Thyroid gland (tissue), 4 donors: ENCODE measurements around the gene ZWILCH. TPM values are rescaled to one million over a fixed set of nuclear protein-coding genes. Genes with fewer than 3 reads are reported as not detected.

Source experiments
- DNase-seq, 2 donors: peaks; one replicate each; pipeline ENCODE4 v3.0.0-alpha.2; 2019
- H3K27ac ChIP-seq, 3 donors: fragments of 200-600 bp; sonication (generic); 1 replicate in 2 of 3; 2 replicates in 1 of 3; pipeline ENCODE4 v1.5.1; 2016 to 2019; ENCODE audit warnings: mild to moderate bottlenecking in 1 of 3, moderate library complexity in 1 of 3
- H3K27me3 ChIP-seq: fragments of 200-600 bp; sonication (generic); one replicate; pipeline ENCODE4 v1.5.1; 2019
- H3K36me3 ChIP-seq, 2 donors: fragments of 200-600 bp; sonication (generic); one replicate each; pipeline ENCODE4 v1.5.1; 2016 to 2019
- H3K4me1 ChIP-seq, 2 donors: fragments of 200-600 bp; sonication (generic); one replicate each; pipeline ENCODE4 v1.5.1; 2017 to 2019
- H3K4me3 ChIP-seq, 3 donors: fragments of 200-600 bp; sonication (generic); replicated peaks in 1 of 3; 1 replicate in 2 of 3; 2 replicates in 1 of 3; pipeline ENCODE4 v1.5.1; 2016; ENCODE audit warnings: mild to moderate bottlenecking in 1 of 3
- H3K9me3 ChIP-seq: fragments of 200-600 bp; sonication (generic); one replicate; pipeline ENCODE4 v1.5.1; 2017
- CTCF ChIP-seq, 6 experiments: fragments of 200-600 bp in 3 of 6; fragments of 450-650 bp in 3 of 6; sonication (generic) in 3 of 6; IDR thresholded peaks; one replicate each; pipeline ENCODE4 v1.5.1; 2016 to 2019; ENCODE audit warnings: antibody characterized with exemption in 6 of 6, mild to moderate bottlenecking in 2 of 6, inconsistent platforms in 1 of 6, moderate library complexity in 1 of 6
- POLR2A ChIP-seq, 2 donors: fragments of 450-650 bp; IDR thresholded peaks; one replicate each; pipeline ENCODE4 v1.6.1; 2017; ENCODE audit warnings: antibody characterized with exemption in 2 of 2, mild to moderate bottlenecking in 2 of 2, moderate library complexity in 1 of 2
- WGBS, 2 donors: methylation state at CpG; one replicate each; pipeline ENCODE4 v1.1.5; 2017; 5-methylcytosine and 5-hydroxymethylcytosine counted together
- intact Hi-C: fragments of 100-400 bp; cut with DNase I; formaldehyde crosslinking; loops from one replicate; pipeline ENCODE4 v1.15.1; 2023
- total RNA-seq, 4 donors: library from RNA; depleted of rRNA; stranded (reverse); fragments of >200 nt; gene quantifications; one replicate each; pipeline ENCODE4 v1.2.3, GENCODE V29; 2016

The ZWILCH gene
- total RNA-seq, 4 donors from 2014 or later: 3.8 to 6.4 (median 5.3) TPM

- H3K27ac ChIP-seq: no peak overlapping the region
- H3K9me3 ChIP-seq: no peaks in the 10 kb centered on the region
- TF ChIP-seq POLR2A (IDR thresholded peaks at IDR 0.05) (no peak), CTCF (IDR thresholded peaks at IDR 0.05) (no peak)
- intact Hi-C loops: no loop called here
- WGBS, 2 donors: 90 to 93% methylated on average over 11 to 12 of the region's 13 CpGs
- H3K27me3 ChIP-seq: no peaks in the 10 kb centered on the region
- H3K4me1 ChIP-seq: no peaks in the 10 kb centered on the region
- H3K36me3 ChIP-seq: no peaks in the 10 kb centered on the region
- no peak overlapping the region for H3K4me3 ChIP-seq
- DNase-seq: no peak
Observed at GRCh38 chr15:66563566-66564110, 58.5 kb downstream of the ZWILCH start.

- Histone ChIP-seq H3K9me3 (no peaks in the 10 kb centered on the region), H3K36me3 (no peaks in the 10 kb centered on the region), H3K4me3 (no peak overlapping the region), H3K27me3 (no peaks in the 10 kb centered on the region), H3K4me1 (no peaks in the 10 kb centered on the region), H3K27ac (no peak overlapping the region)
- TF ChIP-seq CTCF (IDR thresholded peaks at IDR 0.05) (no peak), POLR2A (IDR thresholded peaks at IDR 0.05) (no peak)
- WGBS, 2 donors: 90 to 91% methylated on average over 15 to 18 of the region's 18 CpGs
- intact Hi-C loops: no loop called here
- DNase-seq: no peak
Observed at GRCh38 chr15:66564136-66565041, 59.3 kb downstream of the ZWILCH start.

- Histone ChIP-seq H3K27ac (no peak overlapping the region), H3K4me1 (no peaks in the 10 kb centered on the region), H3K27me3 (no peaks in the 10 kb centered on the region), H3K9me3 (no peaks in the 10 kb centered on the region), H3K36me3 (no peaks in the 10 kb centered on the region), H3K4me3 (no peak overlapping the region)
- intact Hi-C loops: no loop called here
- WGBS, 2 donors: 71 to 89% methylated on average over 7 to 8 of the region's 9 CpGs
- TF ChIP-seq CTCF (IDR thresholded peaks at IDR 0.05): no peak
- no peak for TF ChIP-seq POLR2A (IDR thresholded peaks at IDR 0.05)
- no peak for DNase-seq
Observed at GRCh38 chr15:66565141-66565641, 60.1 kb downstream of the ZWILCH start.

- H3K9me3 ChIP-seq: no peaks in the 10 kb centered on the region
- TF ChIP-seq CTCF (IDR thresholded peaks at IDR 0.05) (no peak), POLR2A (IDR thresholded peaks at IDR 0.05) (no peak)
- WGBS, 2 donors: 64% methylated on average over 7 of the region's 14 CpGs; no CpG with 5 or more reads in 1 of the 2 donors
- H3K27me3 ChIP-seq: no peaks in the 10 kb centered on the region
- intact Hi-C loops: no loop called here
- no peaks in the 10 kb centered on the region for H3K4me1 ChIP-seq
- H3K36me3 ChIP-seq: no peaks in the 10 kb centered on the region
- H3K27ac ChIP-seq: no peak within 1 kb of the TSS
- DNase-seq: no peak
- H3K4me3 ChIP-seq: no peak within 1 kb of the TSS
Observed at GRCh38 chr15:66565741-66566144, 60.6 kb downstream of the ZWILCH start, which contains the start of gene LCTL. TSS of gene LCTL (minus strand) at chr15:66565998. CDS start at chr15:66565365, 633 bp downstream.
